Thoracic aorta (tissue), 2 donors: ENCODE results near the gene TAF1L. TPM values are rescaled to one million over a fixed set of nuclear protein-coding genes. Genes with fewer than 3 reads are reported as not detected.

Experiments
- ATAC-seq: fragments of 150-250 bp; one replicate; pipeline ENCODE4 v1.8.0; 2017; ENCODE audit warnings: low read depth; ENCODE audit not compliant: insufficient number of reproducible peaks, low FRiP score
- DNase-seq: peaks from one replicate; pipeline ENCODE4 v3.0.0-alpha.2; 2020; ENCODE audit warnings: low spot score
- H3K27ac ChIP-seq, 2 donors: fragments of 200-600 bp; sonication (generic); 1 replicate in 1 of 2; 2 replicates in 1 of 2; pipeline ENCODE4 v1.5.1; 2016; ENCODE audit warnings: mild to moderate bottlenecking in 2 of 2, moderate library complexity in 2 of 2
- H3K27me3 ChIP-seq: fragments of 200-600 bp; sonication (generic); replicated peaks from 2 replicates; pipeline ENCODE4 v1.6.0; 2016; ENCODE audit warnings: mild to moderate bottlenecking; ENCODE audit not compliant: insufficient read depth
- H3K36me3 ChIP-seq: fragments of 200-600 bp; sonication (generic); one replicate; pipeline ENCODE4 v1.5.1; 2016
- H3K4me1 ChIP-seq, 2 donors: fragments of 200-600 bp; sonication (generic); 1 replicate in 1 of 2; 2 replicates in 1 of 2; pipeline versions ENCODE4 v1.5.1 to v1.6.0; 2016; ENCODE audit warnings: low read depth in 2 of 2, mild to moderate bottlenecking in 1 of 2; ENCODE audit not compliant: control insufficient read depth in 1 of 2
- H3K4me3 ChIP-seq: fragments of 200-600 bp; sonication (generic); 2 replicates; pipeline ENCODE4 v1.5.1; 2016; ENCODE audit warnings: mild to moderate bottlenecking
- H3K9me3 ChIP-seq: fragments of 200-600 bp; sonication (generic); 2 replicates; pipeline ENCODE4 v1.5.1; 2016
- CTCF ChIP-seq: fragments of 200-600 bp; sonication (generic); IDR thresholded peaks from one replicate; pipeline ENCODE4 v1.5.1; 2019; ENCODE audit warnings: antibody characterized with exemption
- total RNA-seq, 2 donors: library from RNA; depleted of rRNA; stranded (reverse); fragments of >200 nt; gene quantifications; one replicate each; pipeline versions ENCODE4 v1.1.0 to v1.2.3, GENCODE V29; 2016

TAF1L gene
- total RNA-seq, 2 donors from 2014 or later: not detected

- ATAC-seq (no peak), DNase-seq (no peak)
- Histone ChIP-seq H3K27ac (no peak overlapping the region), H3K4me1 (no peaks in the 10 kb centered on the region), H3K27me3 (no peaks in the 10 kb centered on the region), H3K36me3 (no peaks in the 10 kb centered on the region), H3K9me3 (no peaks in the 10 kb centered on the region), H3K4me3 (no peak overlapping the region)
- no peak for TF ChIP-seq CTCF
Measured at GRCh38 chr9:32581512-32582143, 53.8 kb downstream of the TAF1L start.

- Histone ChIP-seq H3K4me1 (no peaks in the 10 kb centered on the region), H3K27me3 (no peaks in the 10 kb centered on the region), H3K9me3 (no peaks in the 10 kb centered on the region), H3K36me3 (no peaks in the 10 kb centered on the region), H3K4me3 (no peak overlapping the region), H3K27ac (no peak overlapping the region)
- ATAC-seq: no peak
- DNase-seq: no peak
- TF ChIP-seq CTCF: no peak
Measured at GRCh38 chr9:32580631-32581300, 54.7 kb downstream of the TAF1L start.

- Histone ChIP-seq H3K27ac (no peak overlapping the region), H3K9me3 (no peaks in the 10 kb centered on the region), H3K36me3 (no peaks in the 10 kb centered on the region), H3K27me3 (no peaks in the 10 kb centered on the region), H3K4me1 (no peaks in the 10 kb centered on the region), H3K4me3 (peak overlapping the region; percentile 58)
- peak; percentile 21 for DNase-seq
- TF ChIP-seq CTCF: peak; percentile 92
- ATAC-seq: no peak
Measured at GRCh38 chr9:32579706-32580331, 55.6 kb downstream of the TAF1L start.

Other genes with a start within 250 kb of the TAF1L start
- 10 to 100 TPM; 16.9 to 22.1 TPM for gene RIGI, start 109.5 kb downstream of the TAF1L start, total RNA-seq
- gene SMIM27, start 83.3 kb downstream of the TAF1L start, total RNA-seq: 1 to 10 TPM; 4.1 to 4.6 TPM
- gene TOPORS, start 83.1 kb downstream of the TAF1L start, total RNA-seq: 10 to 100 TPM; 11.8 to 30.8 TPM
- 10 to 100 TPM; 20.9 to 24.1 TPM for gene NDUFB6, start 62.5 kb downstream of the TAF1L start, total RNA-seq
- gene TMEM215, start 147.9 kb upstream of the TAF1L start, total RNA-seq: not detected